Bronchial epithelial cell (primary cell): ENCODE measurements around the gene SUGP1. TPM values are rescaled to one million over a fixed set of nuclear protein-coding genes. Genes with fewer than 3 reads are reported as not detected.

Experiments
- DNase-seq: peaks from one replicate; pipeline ENCODE4 v3.0.0-alpha.2; 2010; ENCODE audit warnings: low read depth
- FAIRE-seq: peaks from 2 replicates; lab custom pipeline; 2011; peaks lifted over from hg19 to GRCh38; lab: Jason Lieb, UNC
- H3K27me3 ChIP-seq: 2 replicates; pipeline ENCODE4 v1.5.1; 2011; ENCODE audit warnings: low read length; ENCODE audit not compliant: control insufficient read depth, insufficient read depth
- H3K36me3 ChIP-seq: 2 replicates; pipeline ENCODE4 v1.5.1; 2011; ENCODE audit warnings: low read length; ENCODE audit not compliant: control insufficient read depth, insufficient read depth
- H3K4me3 ChIP-seq: 2 replicates; pipeline ENCODE4 v1.5.1; 2011; ENCODE audit warnings: mild to moderate bottlenecking, low read depth, low read length, control low read depth
- CTCF ChIP-seq: IDR thresholded peaks from 2 replicates; pipeline ENCODE4 v1.5.1; 2011; ENCODE audit warnings: mild to moderate bottlenecking, moderate library complexity, low read length, control low read depth, inconsistent platforms; ENCODE audit not compliant: insufficient read depth, severe bottlenecking
- total RNA-seq: library from RNA; depleted of rRNA; stranded (reverse); fragments of >200 nt; gene quantifications from 2 replicates; pipeline ENCODE4 v1.2.1, GENCODE V29; 2014

SUGP1 gene
- total RNA-seq, 1 donor from 2014 or later = 18.7 TPM

GRCh38 chr19:19274146-19274545 lies 46.2 kb downstream of the SUGP1 start:
- H3K36me3 ChIP-seq = peaks cover 14% of the 10 kb centered on the region
- DNase-seq (no peak), FAIRE-seq (no peak)
- no peak for TF ChIP-seq CTCF
- peaks cover 3% of the 10 kb centered on the region for H3K27me3 ChIP-seq
- no peak overlapping the region for H3K4me3 ChIP-seq

GRCh38 chr19:19271828-19272599 lies 48.3 kb downstream of the SUGP1 start:
- no peak overlapping the region for H3K4me3 ChIP-seq
- no peak for TF ChIP-seq CTCF
- DNase-seq = no peak
- H3K27me3 ChIP-seq = peaks cover 3% of the 10 kb centered on the region
- H3K36me3 ChIP-seq = peaks cover 3% of the 10 kb centered on the region
- FAIRE-seq = no peak

- Histone ChIP-seq H3K36me3 (no peaks in the 10 kb centered on the region), H3K4me3 (no peak overlapping the region), H3K27me3 (peaks cover 3% of the 10 kb centered on the region)
- DNase-seq = no peak
- FAIRE-seq = no peak
- no peak for TF ChIP-seq CTCF
Measured at GRCh38 chr19:19270749-19271571, 49.3 kb downstream of the SUGP1 start.

GRCh38 chr19:19269952-19270694 lies 50.2 kb downstream of the SUGP1 start:
- Histone ChIP-seq H3K4me3 (no peak overlapping the region), H3K36me3 (no peaks in the 10 kb centered on the region), H3K27me3 (peaks cover 4% of the 10 kb centered on the region)
- FAIRE-seq (no peak), DNase-seq (no peak)
- no peak for TF ChIP-seq CTCF

GRCh38 chr19:19268453-19269385 lies 51.6 kb downstream of the SUGP1 start:
- peak; percentile 96 for FAIRE-seq
- H3K27me3 ChIP-seq = peaks cover 6% of the 10 kb centered on the region
- no peak for DNase-seq
- H3K4me3 ChIP-seq = no peak overlapping the region
- no peaks in the 10 kb centered on the region for H3K36me3 ChIP-seq
- TF ChIP-seq CTCF = no peak
